GM12872 (cell line): ENCODE data around the gene FRMD4B.

ENCODE experiments used
- CTCF ChIP-seq: IDR thresholded peaks from 3 replicates; pipeline ENCODE4 v1.5.1; 2011; ENCODE audit warnings: low read depth, mild to moderate bottlenecking, low read length, moderate library complexity; ENCODE audit not compliant: insufficient read depth

The FRMD4B gene

DNA sequence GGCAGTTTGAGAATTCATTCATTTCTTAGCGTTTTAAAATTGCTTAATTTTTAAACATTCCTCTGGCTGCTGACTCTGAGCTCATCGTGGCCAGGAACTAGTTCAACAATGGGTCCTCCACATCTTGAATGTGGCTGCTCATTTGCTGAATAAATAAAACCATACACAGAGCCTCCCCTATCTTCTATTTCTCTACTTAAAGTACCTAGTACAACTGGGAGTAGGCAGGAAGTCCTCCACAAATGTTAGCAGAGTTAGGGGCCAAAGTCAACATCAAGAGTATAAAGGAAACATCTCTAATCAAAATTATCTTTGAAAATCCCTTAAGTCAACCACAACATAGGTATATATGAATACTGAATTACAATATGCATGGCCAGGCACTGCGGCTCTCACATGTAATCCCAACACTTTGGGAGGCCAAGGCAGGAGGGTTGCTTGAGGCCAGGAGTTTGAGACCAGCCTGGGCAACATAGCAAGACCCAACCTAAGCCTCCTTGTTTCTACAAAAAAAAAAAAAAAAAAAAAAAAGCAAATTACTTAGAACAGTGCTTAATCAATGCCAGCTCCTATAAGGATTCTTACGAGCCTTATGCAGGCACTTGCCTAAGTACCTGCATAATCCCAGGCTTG, 206.0 kb downstream of the FRMD4B start:
- no peak for TF ChIP-seq CTCF

- TF ChIP-seq CTCF, result no peak
Measured at GRCh38 chr3:69178838-69179739, 206.8 kb downstream of the FRMD4B start.

- no peak for TF ChIP-seq CTCF
Measured at GRCh38 chr3:69178082-69178481, 207.8 kb downstream of the FRMD4B start.

DNA sequence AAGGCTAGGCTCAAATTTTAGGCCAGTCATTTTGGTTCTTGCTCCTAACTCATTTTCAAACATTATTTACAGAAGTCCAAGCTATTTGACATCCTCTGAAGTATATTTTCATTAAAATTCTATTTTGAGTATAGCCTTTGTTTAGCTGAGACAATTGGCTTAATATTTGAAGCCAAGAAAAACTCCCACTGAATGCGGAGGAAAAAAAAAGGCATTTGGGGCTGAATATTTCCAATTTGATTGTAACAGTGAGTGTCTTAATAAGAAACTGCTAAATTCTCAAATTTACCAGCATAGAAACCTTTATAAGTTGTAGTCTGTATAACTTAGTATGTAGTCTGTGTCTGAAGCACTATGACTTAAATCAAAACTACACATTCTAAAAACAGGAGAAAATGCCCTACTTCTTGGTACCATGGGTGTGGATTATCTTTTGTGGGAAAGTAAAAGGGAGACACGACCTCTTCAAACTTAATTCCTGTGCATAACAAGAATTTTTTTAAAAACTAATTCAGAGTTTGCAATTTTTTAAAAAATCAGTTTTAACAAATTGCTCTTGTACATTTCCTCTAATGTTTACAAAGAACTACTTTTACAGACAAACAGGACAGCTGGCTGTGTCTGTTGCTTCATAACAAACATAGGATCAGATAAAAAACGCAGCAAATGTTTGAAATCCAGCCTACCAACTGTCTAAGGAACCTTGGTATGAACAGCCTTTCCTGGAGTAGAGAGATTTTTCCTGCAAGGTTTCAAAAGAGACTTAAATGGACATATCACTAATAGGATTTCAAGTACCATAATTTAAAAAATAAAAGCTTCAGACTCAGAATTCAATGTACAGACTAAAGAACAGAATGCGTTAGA, 210.8 kb downstream of the FRMD4B start:
- no peak for TF ChIP-seq CTCF

DNA sequence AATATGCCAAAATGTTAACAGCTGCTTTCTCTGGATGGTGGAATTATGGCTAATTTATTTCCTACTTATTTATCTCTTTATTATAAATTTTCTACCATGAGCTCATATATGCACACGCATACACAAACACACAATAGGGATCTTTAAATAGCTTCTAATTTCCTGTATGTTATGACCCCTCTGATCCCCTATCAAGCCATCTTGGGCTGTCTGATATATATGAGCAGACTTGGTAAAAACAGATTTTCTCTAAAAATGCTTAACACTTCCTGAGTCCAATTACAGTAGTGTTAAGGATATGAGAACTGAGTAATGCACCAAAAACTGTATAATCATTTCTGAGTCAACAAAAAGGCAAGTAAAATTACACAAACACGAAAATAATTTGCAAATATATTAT, 211.4 kb downstream of the FRMD4B start:
- TF ChIP-seq CTCF, result no peak

- no peak for TF ChIP-seq CTCF
Measured at GRCh38 chr3:69172058-69172457, 213.8 kb downstream of the FRMD4B start.

- no peak for TF ChIP-seq CTCF
Measured at GRCh38 chr3:69166446-69166845, 219.4 kb downstream of the FRMD4B start.
